NCI-H82 (cell line): Measurements from ENCODE around the gene ACTL10.
A peak's percentile ranks its signal among the peaks of the same experiment; 100 is the strongest.

Experiments
- DNase-seq: peaks from one replicate; lab custom pipeline; 2025; lab: John Stamatoyannopoulos, UW

The ACTL10 gene

GRCh38 chr20:33649201-33649681 is 17.5 kb upstream of the ACTL10 start:
- DNase-seq: peak; percentile 93

DNA sequence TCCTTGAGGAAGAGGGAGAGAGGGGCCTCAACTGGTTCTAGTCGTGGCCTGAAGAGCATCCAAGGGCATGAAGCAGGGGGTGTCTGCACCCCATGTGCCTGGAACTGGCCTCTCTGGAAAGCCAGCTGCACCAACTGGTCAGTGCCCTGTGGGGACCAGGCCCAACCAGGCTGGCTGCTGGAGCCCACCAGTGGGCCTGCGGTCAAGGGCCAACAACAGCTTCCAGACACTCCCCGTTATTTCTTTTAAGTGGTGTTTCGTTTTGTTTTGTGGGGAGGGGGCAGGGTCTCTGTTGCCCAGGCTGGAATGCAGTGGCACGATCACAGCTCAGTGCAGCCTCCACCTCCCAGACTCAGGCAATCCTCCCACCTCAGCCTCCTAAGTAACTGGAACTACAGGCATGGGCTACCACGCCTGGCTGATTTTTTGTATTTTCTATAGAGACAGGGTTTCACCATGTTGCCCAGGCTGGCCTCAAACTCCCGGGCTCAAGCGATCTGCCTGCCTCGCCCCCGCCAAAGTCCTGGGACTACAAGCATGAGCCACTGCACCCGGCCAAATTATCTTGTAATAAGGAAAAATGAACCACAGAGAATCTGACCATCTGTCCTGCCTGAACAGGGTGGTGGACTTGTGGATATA is 16.5 kb upstream of the ACTL10 start:
- DNase-seq: no peak

GRCh38 chr20:33650753-33651561 is 15.8 kb upstream of the ACTL10 start:
- peak; percentile 60 for DNase-seq

GRCh38 chr20:33651562-33652048 is 15.1 kb upstream of the ACTL10 start:
- no peak for DNase-seq

DNA sequence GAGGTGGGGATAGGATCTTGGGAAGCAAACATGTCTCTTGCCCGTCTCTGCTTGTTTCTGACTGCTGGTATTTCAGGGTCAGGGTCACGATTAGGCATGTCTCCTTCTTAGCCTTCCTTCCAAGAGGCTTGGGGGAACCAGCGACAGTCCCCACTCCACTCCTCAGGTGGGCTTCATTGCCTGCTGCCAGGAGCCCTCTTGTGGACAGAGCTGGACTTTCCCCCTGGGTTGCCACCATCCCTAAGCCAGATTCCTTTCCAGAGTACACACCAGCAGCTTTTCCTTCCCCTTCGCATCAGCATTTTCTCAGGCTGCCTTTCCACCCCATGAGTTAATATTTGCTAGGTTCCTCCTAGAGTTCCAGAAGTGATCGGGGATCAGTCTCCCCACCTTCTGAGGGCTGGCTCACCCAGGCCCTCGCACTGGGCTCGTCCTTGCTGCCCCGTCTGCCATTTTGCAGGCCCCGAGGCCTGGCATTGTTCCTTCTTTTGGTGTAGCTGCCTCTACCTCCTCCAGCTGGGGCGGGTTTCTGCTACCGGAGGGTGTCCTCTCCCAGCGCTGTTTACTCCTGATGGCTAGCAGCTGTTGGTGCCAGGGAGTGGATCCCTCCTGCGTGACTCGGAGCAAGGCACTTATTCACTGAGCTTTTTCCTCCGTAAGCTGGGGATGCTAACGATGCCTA is 13.4 kb upstream of the ACTL10 start:
- DNase-seq: peak; percentile 91

DNA sequence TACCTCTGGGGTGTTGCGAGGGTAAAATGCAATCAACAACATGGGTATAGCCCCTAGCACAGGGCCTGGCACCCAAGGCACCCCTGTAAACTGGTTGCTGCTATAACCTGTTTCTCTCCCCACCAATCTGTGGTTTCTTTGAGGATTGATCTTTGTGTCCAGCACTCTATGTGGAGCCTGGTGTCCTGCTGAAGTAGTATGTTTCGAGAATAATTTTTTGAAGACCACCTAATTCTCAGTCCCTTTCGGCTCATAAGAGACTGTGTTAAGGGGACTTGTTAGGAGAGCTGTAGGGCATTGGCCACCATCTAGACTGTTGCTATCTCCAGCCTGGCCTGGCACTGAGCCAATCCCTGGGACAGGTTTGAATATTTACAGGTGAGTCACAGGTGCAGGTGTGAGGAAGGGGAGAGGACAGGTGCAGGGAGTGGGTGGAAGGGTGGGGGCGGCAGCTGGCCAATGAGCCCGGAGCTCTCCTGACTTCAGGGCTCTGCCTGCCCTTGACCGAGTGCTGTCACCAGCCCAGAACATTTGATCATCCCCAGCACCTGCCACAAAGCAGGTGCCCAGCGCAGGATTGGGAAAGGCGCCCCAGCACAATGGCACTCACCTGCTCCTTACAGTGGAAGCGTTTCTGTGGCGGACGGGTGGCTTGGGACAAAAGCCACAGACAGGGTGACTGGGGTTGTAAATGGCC is 12.7 kb upstream of the ACTL10 start:
- no peak for DNase-seq

DNA sequence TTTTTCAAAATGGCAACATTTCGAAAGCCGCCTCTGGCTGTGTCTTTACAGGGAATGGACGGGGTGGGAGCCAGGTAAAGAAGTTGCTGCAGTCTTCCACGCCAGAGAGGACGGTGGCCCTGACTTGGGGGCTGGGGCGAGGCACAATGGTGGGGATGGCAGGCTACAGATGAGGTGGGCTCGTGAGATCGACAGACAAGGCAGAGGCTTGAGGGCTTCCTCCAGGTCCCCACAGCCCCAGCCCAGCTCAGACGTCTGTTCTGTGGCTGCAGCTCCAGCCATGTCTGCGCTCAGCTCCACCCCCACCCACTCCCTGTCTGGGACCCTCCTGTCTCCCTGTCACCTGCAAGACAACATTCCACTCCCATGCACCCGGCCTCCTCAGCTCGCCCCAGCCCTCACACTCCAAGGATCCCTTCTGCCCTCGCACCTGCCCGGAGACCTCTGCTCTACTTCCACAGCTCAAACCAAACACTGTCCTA is 12.0 kb upstream of the ACTL10 start:
- DNase-seq: no peak

- no peak for DNase-seq
These were observed 11.6 kb upstream of the ACTL10 start for GRCh38 chr20:33655164-33655563.

DNA sequence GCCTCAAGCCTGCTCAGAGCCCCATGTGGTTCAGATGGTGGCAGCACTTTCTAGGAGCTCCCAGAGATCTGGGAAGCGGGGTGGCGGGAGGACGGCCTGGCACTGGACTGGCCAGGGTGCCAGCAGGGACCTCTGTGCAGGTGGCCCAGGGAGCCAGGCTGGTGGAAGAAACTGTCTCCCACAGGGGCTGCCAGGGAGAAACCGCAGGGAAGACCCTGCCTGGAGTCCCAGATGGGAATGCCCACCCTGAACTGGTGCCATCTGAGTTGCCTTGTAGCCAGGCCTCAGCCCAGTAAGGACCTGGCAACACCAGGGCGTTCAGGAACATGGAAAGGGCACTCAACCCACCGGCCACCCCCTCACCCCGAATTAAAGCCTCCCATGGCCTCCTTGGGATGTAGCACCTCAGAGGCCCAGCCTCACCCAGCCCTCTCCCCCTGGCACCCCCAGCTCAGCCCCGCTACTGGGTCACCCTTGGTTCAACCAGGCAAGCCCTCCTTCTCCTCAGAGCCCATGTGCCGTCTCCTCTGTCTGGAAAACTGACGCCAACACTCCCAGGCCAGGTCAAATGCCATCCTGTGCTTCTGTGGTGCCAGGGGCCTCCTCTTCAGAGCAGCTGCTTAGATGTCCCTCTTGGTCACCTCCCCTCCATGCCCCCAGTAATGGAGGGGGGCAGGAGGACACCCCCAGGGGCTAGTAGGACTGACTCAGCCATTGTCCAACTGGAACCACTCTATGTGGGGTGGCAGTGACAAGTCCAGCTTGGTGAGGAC is 10.5 kb upstream of the ACTL10 start:
- no peak for DNase-seq

DNA sequence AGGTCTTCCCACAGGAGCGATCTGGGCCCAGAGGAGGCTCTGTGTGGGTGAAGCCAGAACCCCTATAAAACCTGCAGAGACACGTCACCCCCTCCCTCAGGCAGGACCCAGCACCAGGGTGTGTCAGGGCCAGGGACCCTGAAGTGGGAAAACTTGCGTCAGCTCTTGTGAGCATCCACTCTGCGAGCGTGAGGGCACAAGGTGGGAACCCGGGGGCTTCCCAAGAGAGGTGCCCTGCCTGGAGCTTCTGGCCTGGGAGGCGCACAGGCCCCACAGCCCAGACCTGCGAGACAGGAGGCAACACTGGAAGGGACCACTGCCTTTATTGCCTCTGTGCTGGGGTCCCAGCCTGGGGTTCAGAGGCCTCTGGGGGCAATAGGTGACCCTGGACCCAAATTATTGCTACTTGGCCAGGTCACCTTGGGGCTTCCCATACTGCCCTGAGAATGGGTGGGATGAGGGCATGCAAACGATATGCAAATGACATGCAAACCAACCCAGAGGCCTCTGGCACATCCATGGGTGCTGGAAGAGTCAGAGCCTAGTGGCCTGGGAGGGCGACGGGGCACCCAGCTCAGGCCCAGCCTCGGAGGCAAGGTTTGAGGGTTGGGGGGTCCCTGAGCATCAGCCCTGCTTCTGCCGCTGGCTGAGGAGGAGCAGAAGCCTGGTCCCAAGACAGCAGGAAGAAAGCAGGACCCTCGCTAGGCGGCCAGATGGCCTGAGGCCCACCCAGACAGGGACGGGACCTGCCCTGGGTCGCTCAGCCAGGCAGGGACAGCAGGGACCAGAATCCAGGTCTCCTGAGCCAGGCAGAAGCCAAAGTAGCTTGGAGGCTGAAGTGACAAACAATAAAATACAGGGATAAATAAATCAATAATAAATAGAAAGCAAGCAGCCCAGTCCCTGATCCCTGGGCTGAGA is 9.7 kb upstream of the ACTL10 start:
- DNase-seq: no peak

DNA sequence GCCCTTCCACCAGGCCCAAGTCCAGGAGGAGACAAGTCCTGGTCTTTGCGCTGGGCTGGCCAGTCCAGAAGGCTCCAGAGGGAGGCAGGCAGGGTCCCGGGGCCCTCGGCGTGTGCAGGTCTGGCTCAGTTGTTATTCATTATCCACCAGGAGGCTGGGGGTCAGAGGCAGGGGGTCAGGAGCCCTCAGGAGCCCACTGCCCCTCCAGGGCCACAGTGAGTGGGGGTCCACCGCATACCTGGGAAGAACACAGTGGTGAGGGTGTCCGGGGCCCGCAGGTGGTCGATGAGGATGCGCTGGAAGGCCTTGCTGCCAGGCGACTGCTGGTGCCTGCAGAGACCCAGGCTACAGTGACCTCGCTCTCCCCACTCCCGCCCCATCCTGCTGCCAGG is 9.0 kb upstream of the ACTL10 start:
- DNase-seq: no peak

- no peak for DNase-seq
These were observed 8.2 kb upstream of the ACTL10 start for GRCh38 chr20:33658510-33658909.

DNA sequence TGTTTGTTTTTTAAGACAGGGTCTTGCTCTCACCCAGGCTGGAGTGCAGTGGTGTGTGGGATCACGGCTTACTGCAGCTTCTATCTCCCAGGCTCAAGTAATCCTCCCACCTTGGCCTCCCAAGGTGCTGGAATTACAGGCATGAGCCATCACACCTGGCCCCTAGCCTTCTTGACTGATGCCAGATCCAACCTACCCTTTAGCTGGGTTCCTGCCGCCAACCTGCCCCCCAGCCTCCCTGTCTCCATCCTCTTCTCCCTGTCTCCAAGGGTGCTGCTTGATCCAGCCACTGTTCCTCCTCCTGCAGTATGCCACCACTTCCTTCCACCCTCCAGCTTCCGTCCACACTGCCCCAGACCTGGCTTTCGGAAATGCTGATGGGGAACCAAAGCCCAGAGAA is 7.8 kb upstream of the ACTL10 start:
- DNase-seq: no peak

- no peak for DNase-seq
These were observed 7.3 kb upstream of the ACTL10 start for GRCh38 chr20:33659341-33660034.

DNA sequence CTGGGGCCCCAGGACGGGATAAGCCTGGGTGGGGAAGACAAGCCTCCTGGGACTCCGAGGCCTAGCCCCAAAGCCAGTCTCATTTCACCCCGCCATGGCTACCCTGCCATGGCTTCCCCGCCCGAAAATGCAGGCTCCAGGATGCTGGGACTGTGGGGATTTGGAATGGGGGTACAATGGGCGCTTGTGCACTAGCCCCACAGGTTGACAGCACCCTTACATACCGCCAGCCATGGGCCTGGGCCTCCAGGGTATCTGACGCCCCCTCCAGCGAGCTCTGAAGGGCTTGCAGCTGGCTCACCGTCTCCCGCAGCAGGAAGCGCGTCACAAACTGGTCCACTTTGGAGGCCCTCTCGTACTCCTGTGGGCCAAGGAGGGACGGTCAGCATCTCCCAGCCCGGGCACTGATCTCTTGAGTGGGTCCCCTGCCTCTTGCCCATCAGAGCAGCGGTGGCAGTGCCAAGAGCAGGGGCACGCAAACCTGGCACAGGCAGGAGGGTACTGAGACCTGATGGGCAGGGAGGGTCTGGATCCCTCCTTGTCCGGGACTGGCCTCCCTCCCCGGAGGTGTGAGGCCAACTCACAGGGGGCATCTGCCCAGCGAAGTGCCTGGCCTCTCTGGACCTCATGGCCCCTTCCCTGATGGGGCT is 6.6 kb upstream of the ACTL10 start:
- no peak for DNase-seq

DNA sequence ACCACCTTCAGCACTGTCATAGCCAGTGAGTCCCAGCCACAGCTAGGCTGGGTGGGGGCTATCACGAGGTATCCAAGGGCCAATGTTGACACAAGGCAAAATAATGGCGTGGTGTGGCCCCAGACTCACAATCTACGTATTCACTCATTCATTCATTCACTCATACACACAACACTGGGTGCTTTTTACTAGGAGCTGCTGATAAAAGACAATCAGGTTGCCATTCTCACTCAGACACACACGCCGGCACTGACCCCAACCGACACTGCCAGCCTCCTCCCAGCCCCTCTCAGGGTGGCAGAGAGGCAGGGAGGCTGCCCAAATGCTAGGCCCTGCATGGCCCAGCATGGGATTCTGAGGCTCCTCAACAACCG is 6.1 kb upstream of the ACTL10 start:
- DNase-seq: no peak

- DNase-seq: no peak
These were observed 4.6 kb upstream of the ACTL10 start, which contains the start of gene C20orf144 for GRCh38 chr20:33662172-33662571. Gene C20orf144 (plus strand): TSS chr20:33662327. CDS start chr20:33662346, 19 bp downstream.

DNA sequence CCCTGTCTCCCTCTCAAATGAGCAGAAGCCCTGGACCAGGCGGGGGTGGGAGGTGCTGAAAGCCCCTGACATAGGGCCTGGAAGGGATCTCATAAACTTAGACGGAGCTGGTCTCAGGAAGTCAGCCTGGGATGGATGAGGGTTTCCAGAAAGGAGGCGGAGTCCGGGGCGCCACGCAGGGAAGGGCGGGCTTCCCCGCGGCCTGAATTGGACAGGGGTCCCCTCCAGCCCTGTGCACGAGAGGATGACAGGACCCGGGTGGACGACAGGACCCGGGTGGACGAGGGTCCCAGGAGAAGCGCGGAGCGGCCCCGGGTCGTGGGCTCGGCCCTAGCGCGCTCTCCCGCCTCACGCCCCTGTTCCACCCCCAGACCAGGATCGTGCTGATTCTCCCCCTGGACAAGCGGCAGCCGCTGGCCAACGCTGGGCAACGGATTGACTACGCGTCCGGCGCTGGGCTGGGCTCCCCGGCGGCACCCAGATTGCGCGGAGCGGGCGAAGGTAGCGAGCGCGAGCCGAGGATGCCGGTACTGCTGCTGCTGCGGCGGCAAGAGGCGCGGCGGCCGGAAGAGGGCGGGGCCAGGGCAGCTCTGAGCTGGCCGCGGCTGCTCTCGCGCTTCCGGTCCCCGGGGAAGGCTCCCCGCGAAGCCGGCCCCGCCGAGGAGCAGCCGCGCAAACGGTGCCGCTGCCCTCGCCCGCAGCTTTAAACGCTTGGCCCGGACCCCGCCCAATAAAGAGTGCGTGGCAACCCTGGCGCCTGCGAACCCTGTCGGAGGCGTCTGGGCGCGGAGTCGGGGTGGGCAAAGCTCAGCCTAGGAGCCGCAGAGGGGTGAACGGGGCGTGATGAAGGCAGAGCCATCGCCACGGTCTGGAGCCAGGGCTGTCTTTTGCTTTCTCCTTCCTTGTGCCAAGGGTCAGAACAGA is 3.3 kb upstream of the ACTL10 start:
- DNase-seq: peak; percentile 87
